ENCODE results near the gene DUSP7.

The DUSP7 gene

DNA sequence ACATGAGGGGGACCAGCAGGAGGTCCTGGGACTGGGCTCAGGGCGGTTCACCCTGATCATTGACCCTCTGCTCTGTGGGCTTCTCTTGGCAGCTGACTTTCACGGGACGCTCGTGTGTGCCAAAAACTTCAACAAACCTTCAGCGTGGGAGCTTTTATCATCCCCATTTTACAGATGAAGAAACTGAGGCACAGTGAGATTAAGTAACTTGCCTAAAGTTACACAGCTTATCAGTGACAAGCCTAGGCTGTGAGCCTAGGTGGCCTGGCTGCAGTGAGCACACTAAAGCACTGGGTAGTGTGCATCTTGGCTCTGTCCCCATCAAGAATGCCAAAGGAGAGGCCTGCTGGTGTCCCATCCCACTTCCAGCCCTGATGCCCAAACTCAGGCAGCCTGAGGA, 23.6 kb upstream of the DUSP7 start:
- DNase-seq (ENCODE audit: extremely low read depth, low read depth) = no peak
- TF ChIP-seq, protein P1, sequence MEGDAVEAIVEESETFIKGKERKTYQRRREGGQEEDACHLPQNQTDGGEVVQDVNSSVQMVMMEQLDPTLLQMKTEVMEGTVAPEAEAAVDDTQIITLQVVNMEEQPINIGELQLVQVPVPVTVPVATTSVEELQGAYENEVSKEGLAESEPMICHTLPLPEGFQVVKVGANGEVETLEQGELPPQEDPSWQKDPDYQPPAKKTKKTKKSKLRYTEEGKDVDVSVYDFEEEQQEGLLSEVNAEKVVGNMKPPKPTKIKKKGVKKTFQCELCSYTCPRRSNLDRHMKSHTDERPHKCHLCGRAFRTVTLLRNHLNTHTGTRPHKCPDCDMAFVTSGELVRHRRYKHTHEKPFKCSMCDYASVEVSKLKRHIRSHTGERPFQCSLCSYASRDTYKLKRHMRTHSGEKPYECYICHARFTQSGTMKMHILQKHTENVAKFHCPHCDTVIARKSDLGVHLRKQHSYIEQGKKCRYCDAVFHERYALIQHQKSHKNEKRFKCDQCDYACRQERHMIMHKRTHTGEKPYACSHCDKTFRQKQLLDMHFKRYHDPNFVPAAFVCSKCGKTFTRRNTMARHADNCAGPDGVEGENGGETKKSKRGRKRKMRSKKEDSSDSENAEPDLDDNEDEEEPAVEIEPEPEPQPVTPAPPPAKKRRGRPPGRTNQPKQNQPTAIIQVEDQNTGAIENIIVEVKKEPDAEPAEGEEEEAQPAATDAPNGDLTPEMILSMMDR (IDR thresholded peaks at IDR 0.05; ENCODE audit: low read depth, low read length) = no peak

DNA sequence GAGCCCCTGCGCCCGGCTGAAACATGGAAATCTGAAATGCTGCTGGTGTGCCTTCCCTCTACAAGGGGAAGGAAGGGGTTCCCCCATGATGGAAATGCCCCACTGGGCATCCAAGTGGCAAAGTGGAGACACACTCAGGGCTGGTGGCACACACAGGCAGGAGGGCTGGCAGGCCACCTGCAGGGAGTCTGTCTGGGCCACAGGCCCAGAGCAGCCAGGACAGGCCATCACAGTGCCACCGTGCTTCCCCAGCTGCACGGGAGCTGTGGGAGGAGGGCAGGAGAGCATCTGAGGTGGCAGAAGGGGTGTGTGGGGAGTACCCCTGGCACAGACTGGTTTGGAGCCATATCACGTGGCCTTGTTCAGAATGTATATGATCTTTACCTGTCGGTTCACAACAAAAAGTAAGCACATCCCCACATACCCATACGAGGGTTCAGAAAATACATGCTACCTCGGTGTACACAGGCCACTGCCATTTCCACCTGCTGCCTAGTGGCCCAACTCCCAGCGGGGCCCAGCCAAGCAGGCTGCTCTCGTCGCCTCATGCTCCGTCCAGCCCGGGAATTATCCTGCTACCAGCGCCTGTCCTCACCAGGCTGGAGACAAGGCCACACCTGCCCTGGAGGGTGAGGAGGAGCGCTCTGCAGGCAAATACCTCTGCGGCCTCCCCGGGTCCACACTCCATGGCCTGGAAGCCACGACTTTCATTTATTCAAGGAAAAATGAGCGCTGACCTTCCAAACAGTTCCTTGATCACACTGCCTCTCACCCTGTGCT, 22.6 kb upstream of the DUSP7 start:
- DNase-seq (ENCODE audit: extremely low read depth, low read depth) = no peak
- TF ChIP-seq, protein P1 (IDR thresholded peaks at IDR 0.05; ENCODE audit: low read depth, low read length) = no peak

DNA sequence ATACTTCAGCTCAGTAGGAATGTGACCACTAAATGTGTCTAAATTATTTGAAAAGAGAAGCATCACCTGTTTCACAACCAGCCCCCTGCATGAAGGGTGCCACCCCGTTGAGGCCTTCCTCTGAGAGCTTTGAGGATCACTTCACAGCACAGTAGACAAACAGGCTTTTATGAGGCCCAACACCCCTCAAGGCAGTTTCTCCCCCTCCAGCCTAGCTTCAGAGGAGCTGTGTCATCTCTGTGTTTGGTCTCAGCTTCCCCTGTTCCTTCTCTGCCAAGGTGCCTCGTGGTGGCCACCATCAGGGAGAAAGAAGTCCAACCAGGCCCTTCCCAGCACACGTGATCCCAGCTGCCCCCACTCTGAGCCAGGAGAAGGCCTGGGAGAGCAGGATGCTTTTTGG, 21.6 kb upstream of the DUSP7 start:
- TF ChIP-seq, protein P1 (IDR thresholded peaks at IDR 0.05; ENCODE audit: low read depth, low read length) = no peak
- DNase-seq (ENCODE audit: extremely low read depth, low read depth) = no peak

DNA sequence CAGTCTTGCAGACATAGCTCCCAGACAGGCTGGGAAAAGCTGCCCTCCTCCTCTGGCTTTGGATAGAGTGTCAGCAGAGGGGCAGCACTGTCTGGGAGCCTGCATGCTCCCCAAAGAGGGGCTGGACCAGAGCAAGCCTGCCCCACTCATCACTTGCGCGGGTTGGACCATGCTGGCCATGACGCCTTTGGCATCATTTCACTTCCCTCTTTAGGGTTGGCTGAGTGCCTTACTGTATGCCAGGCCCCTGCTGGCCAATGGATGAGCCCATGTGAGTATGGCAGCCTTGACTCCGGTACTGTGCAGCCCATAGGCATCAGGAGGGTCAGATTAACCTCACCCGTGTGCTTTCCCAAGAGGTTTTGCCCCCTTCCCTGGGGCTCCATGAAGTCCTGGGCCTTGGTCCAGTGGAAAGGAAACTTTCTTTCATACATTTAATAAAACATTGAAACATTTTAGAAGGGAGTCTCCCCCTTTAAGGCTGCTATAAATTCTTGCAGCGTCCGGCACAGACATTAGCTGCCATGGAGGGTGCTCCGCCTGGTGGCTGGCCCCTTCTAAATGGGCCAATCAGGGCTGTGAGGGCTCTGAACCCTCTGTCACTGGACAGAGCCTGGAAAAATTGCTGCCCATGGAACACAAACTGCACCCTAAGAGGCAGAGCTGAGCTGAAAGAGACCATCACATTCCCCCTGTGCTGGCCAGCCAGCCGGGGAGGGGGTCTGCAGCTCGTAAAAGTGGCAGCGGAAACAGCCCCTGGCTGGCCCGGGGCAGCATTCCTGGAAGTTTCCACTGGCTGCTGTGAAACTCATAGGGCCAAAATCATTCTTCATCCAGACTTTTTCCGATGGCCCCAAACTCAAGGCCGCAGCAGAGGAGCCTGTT, 20.8 kb upstream of the DUSP7 start:
- DNase-seq (ENCODE audit: extremely low read depth, low read depth) = no peak
- TF ChIP-seq, protein P1 (IDR thresholded peaks at IDR 0.05; ENCODE audit: low read depth, low read length) = peak; percentile 27

DNA sequence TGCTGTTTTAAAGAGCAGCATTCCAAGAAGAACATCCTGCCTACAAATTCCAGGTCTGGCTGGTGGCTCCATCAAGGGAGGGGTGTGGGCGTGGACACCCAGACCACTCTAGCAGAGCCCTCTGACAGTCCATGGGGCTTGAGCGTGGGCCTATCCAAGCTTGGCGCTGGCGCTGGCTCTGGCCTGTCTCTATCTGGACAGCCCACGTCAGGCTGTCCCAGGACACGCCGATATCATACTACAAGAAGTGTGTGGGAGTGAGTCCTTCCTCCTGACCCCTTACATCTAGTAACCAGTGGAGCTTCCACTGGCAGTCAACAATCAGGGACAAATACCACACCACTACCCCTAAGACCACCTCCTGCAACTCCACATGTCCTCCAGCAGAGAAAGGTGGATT, 17.1 kb upstream of the DUSP7 start:
- no peak for DNase-seq (ENCODE audit: extremely low read depth, low read depth)
- TF ChIP-seq, protein P1 (IDR thresholded peaks at IDR 0.05; ENCODE audit: low read depth, low read length) = no peak

DNA sequence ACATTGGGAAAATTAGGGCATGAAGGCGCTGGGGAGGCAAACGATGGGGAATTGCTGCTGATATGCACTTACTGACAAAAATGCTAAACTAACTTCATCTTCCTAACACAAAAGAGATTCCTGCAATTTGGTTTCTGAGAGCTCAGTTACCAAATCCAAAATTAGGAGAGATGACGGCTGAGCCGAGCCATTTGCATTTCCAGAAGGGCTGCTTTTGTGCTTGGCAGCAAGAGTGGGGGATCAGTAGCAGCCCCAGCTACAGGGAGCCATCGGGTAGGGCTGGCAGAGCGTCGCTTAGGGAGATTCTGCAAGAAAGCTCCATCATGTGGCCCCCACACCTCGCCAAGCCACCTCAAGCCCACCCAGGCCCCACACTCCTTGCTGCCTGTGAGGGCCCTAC, 16.1 kb upstream of the DUSP7 start:
- no peak for DNase-seq (ENCODE audit: extremely low read depth, low read depth)
- TF ChIP-seq, protein P1 (IDR thresholded peaks at IDR 0.05; ENCODE audit: low read depth, low read length) = no peak

DNA sequence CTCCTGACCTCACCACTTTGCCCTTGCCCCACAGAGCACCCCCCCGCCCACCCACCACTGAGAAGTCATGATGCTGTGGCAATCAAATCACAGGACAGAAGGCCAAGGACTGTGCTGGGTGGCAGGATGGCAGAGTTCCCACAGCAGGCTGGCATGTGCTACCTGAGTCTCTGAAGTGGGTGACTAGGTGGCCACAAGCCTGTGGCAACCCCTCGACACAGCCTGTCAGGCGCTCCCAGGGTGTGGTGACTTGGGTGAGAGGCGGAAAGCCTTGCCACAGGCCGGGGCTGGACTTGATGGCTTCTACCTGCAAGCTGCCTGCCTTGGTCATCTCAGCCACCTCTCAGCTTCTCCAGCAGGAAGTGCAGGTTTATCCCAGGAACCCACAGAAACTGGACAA, 15.6 kb upstream of the DUSP7 start:
- no peak for DNase-seq (ENCODE audit: extremely low read depth, low read depth)
- TF ChIP-seq, protein P1 (IDR thresholded peaks at IDR 0.05; ENCODE audit: low read depth, low read length) = no peak
